ENCODE results near the gene NUTM2D.
"Not testable (repeated sequence)": the region's sequence is repeated elsewhere in the genome, so short reads cannot be mapped to it uniquely, and the experiment has no call there.

Gene NUTM2D

GRCh38 chr10:87357444-87357843 is at the start of gene NUTM2D:
Gene NUTM2D (plus strand): TSS chr10:87357744. CDS start chr10:87358266, 522 bp downstream.
- not testable (repeated sequence) for DNase-seq

- not testable (repeated sequence) for DNase-seq
Measured at GRCh38 chr10:87308702-87309101, 48.8 kb upstream of the NUTM2D start.

GRCh38 chr10:87309657-87310056 is 47.9 kb upstream of the NUTM2D start:
- DNase-seq: not testable (repeated sequence)

GRCh38 chr10:87311521-87311920 is 46.0 kb upstream of the NUTM2D start:
- not testable (repeated sequence) for DNase-seq

GRCh38 chr10:87313649-87314359 is 43.7 kb upstream of the NUTM2D start:
- DNase-seq: not testable (repeated sequence)

GRCh38 chr10:87314360-87314973 is 43.1 kb upstream of the NUTM2D start:
- DNase-seq: not testable (repeated sequence)

GRCh38 chr10:87321505-87321904 is 36.0 kb upstream of the NUTM2D start:
- not testable (repeated sequence) for DNase-seq

GRCh38 chr10:87324559-87324958 is 33.0 kb upstream of the NUTM2D start:
- not testable (repeated sequence) for DNase-seq

GRCh38 chr10:87327958-87328357 is 29.6 kb upstream of the NUTM2D start:
- DNase-seq: not testable (repeated sequence)

GRCh38 chr10:87329131-87329530 is 28.4 kb upstream of the NUTM2D start:
- not testable (repeated sequence) for DNase-seq

GRCh38 chr10:87332687-87333086 is 24.9 kb upstream of the NUTM2D start:
- not testable (repeated sequence) for DNase-seq

- DNase-seq: not testable (repeated sequence)
Measured at GRCh38 chr10:87340411-87340810, 17.1 kb upstream of the NUTM2D start.

- DNase-seq: not testable (repeated sequence)
Measured at GRCh38 chr10:87341546-87342142, 15.9 kb upstream of the NUTM2D start.

- peak; percentile 49 to 52 for DNase-seq
Measured at GRCh38 chr10:87342249-87342710, 15.3 kb upstream of the NUTM2D start.

- DNase-seq: peak in 1 of 2 experiments; percentile 37
Measured at GRCh38 chr10:87342711-87343258, 14.8 kb upstream of the NUTM2D start.

- DNase-seq: not testable (repeated sequence)
Measured at GRCh38 chr10:87345743-87346142, 11.8 kb upstream of the NUTM2D start.

- DNase-seq: not testable (repeated sequence)
Measured at GRCh38 chr10:87350161-87350560, 7.4 kb upstream of the NUTM2D start.

GRCh38 chr10:87352825-87353224 is 4.7 kb upstream of the NUTM2D start:
- DNase-seq: not testable (repeated sequence)

- DNase-seq: not testable (repeated sequence)
Measured at GRCh38 chr10:87355110-87355509, 2.4 kb upstream of the NUTM2D start.

- not testable (repeated sequence) for DNase-seq
Measured at GRCh38 chr10:87358159-87358558, 615 bp downstream of the NUTM2D start.

- DNase-seq: not testable (repeated sequence)
Measured at GRCh38 chr10:87369514-87370112, 12.1 kb downstream of the NUTM2D start.

GRCh38 chr10:87374091-87374490 is 16.5 kb downstream of the NUTM2D start:
- DNase-seq: not testable (repeated sequence)

- not testable (repeated sequence) for DNase-seq
Measured at GRCh38 chr10:87379115-87379514, 21.6 kb downstream of the NUTM2D start.
